GM12873 (cell line): Measurements from ENCODE around the gene ADAMTS16.

ENCODE experiments used
- CTCF ChIP-seq: IDR thresholded peaks from 2 replicates; pipeline ENCODE4 v1.5.1; 2012; ENCODE audit warnings: low read depth, mild to moderate bottlenecking, moderate library complexity, low read length, control low read depth; ENCODE audit not compliant: insufficient read depth; ENCODE audit errors: missing control alignments

Gene ADAMTS16

GRCh38 chr5:5326115-5326758 is 186.1 kb downstream of the ADAMTS16 start:
- TF ChIP-seq CTCF: no peak

GRCh38 chr5:5327126-5327525 is 187.0 kb downstream of the ADAMTS16 start:
- no peak for TF ChIP-seq CTCF

GRCh38 chr5:5330728-5331452 is 190.8 kb downstream of the ADAMTS16 start:
- no peak for TF ChIP-seq CTCF

GRCh38 chr5:5331848-5332247 is 191.7 kb downstream of the ADAMTS16 start:
- no peak for TF ChIP-seq CTCF

GRCh38 chr5:5332287-5332686 is 192.2 kb downstream of the ADAMTS16 start:
- no peak for TF ChIP-seq CTCF

- TF ChIP-seq CTCF: no peak
These were observed 195.0 kb downstream of the ADAMTS16 start for GRCh38 chr5:5335107-5335506.

- TF ChIP-seq CTCF: no peak
These were observed 195.7 kb downstream of the ADAMTS16 start for GRCh38 chr5:5335700-5336264.
